Measurements from ENCODE around the gene PCCB.

PCCB gene

DNA sequence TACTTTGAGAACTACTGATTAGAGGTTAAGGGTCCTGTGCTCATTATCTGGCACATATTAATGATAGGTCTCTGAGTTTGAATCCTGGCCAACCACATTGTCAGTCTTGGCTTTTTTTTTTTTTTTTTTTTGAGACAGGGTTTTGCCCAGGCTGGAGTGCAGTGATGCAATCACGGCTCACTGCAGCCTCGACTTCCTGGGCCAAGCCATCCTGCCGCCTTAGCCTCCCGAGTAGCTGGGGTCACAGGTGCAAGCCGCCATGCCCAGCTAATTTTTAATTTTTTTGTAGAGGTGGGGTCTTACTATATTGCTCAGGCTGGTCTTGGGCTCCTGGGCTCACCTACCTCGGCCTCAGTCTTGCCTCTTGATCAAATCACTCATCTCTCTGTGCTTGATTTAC is 547 bp upstream of the PCCB start:
- TF ChIP-seq GATA3 (IDR thresholded peaks at IDR 0.05; ENCODE audit: low read depth, low read length), result no peak
- TF ChIP-seq GATA2 (IDR thresholded peaks at IDR 0.05; ENCODE audit: low read depth, low read length), result no peak

DNA sequence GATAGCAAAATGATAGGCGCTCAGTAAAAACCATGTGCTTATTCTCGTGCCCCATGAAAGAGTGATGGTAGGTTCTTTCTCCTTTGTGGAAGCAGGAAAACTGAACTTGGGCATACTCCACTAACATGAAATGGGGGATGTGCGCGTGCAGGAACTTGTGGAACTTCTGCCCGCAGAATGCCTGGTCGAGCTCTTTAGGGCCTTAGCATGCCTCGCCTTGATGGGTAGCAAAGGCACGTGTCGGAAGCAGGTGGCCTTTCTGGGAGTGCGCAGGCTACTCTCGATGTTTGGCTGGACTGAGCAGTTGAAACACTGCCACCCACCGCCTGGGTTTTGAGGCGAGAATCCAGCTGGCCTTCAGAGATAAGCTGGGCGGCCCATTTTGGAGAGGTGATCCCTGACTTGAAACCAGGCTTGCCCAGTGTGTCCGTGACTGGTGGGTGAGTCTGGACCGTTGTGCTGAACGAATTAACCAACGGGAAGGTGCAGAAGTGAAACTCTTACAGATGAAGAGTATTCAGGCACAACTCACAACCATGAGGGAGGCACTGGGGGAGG is 842 bp downstream of the PCCB start:
- TF ChIP-seq GATA3 (IDR thresholded peaks at IDR 0.05; ENCODE audit: low read depth, low read length) (no peak), GATA2 (IDR thresholded peaks at IDR 0.05; ENCODE audit: low read depth, low read length) (no peak; the same call in 1 of the 2 replicates)

DNA sequence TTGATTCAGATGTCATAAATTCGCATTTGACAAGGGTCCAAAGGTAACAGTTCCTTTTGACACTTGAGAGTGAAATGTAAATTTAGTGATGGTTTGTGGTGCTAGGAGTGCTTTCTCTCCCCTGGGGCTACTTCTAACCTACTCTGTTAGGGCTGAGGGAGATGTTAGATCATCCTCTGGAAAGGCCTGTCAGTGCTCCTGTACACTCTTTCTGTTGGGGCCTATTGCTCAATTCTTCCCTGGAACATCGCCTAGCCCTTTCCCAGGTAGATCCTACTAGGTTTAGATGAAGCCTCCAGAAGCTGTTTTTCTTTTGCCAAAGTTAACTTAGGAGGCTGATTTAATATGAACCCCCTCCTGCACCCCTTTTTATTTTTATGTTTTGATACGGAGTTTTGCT is 1.4 kb downstream of the PCCB start:
- TF ChIP-seq GATA3 (IDR thresholded peaks at IDR 0.05; ENCODE audit: low read depth, low read length), result no peak
- no peak for TF ChIP-seq GATA2 (IDR thresholded peaks at IDR 0.05; ENCODE audit: low read depth, low read length)

DNA sequence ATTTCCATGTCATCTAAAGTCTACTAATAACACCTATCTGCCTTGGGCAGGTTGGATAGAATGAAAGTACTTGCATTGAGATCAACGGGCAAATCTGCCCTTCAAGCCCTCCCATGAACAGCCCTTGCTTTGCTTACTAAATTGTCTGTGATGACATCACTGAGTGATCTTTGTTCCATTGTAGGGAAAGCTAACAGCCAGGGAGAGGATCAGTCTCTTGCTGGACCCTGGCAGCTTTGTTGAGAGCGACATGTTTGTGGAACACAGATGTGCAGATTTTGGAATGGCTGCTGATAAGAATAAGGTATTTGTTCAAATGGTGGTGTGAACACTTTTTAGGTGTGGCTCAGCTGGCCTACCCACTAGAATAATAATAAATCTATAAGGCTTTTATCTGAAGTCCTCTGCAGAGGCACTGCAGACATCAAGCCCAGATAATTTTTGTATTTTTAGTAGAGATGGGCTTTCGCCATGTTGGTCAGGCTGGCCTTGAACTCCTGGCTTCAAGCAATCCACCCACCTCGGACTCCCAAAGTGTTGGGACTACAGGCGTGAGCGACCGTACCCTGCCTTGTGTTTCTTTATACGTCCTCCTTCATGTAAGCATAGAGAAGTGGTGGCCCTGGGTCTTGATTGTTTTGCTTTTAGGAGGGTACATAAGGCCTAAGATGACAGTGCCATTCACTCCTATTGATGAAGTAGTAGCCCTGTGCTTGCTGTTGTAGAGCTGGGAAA is 5.7 kb downstream of the PCCB start:
- TF ChIP-seq GATA3 (IDR thresholded peaks at IDR 0.05; ENCODE audit: low read depth, low read length), result no peak

DNA sequence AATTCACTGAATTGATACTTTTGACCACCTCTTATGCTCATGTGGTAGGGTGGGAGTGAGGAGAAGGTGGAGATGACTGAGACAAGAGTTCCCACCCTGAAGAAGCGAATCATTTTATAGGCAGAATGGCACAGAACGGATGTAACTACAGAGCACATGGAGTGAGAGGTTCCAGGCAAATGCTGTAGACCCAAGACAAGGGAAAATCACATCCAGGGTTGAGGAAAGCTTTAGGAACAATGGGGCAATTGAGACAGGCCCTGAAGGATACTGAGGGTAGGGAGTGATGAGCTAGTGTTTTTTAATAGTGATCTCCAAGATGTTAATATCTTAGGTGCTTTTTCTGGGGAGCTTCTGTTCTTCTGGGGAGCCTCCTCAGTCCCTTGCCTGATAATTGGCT is 8.1 kb downstream of the PCCB start:
- no peak for TF ChIP-seq GATA3 (IDR thresholded peaks at IDR 0.05; ENCODE audit: low read depth, low read length)
- no peak for TF ChIP-seq GATA2 (IDR thresholded peaks at IDR 0.05; ENCODE audit: low read depth, low read length)

DNA sequence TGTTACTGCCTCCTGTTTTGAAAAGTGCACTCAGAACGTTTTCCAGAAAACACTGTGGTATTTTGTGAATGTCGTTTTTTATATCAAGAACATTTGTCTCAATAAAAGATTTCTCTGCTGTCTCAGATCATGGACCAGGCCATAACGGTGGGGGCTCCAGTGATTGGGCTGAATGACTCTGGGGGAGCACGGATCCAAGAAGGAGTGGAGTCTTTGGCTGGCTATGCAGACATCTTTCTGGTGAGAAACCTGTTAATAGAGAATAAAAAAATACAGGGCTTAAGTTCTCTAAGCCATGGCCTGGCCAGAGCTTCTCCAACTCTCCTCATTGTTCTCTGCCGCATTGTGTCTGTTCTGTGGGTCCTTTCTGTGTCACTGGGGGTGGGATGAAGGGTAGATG is 11.7 kb downstream of the PCCB start:
- no peak for TF ChIP-seq GATA2 (IDR thresholded peaks at IDR 0.05; ENCODE audit: low read depth, low read length)
- TF ChIP-seq GATA3 (IDR thresholded peaks at IDR 0.05; ENCODE audit: low read depth, low read length), result no peak

DNA sequence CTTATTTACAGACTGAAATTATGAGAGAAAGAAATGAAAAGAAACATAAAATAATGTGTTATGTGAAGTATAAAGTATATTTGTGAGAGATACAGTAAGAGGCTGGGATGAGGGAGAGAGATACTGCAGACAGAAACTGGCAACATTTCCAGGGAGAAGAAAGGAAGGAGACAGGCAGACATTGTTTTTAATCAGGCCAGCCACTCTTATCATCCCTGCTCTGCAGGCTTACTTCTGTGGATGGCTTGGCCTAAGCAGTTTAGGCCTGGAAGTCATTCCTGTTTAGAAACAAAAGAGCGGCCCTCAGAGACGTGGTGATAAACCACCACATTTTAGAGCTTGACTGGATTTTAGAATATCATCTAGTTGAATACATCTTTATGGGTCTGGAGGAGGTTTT is 12.4 kb downstream of the PCCB start:
- TF ChIP-seq GATA2 (IDR thresholded peaks at IDR 0.05; ENCODE audit: low read depth, low read length) (no peak), GATA3 (IDR thresholded peaks at IDR 0.05; ENCODE audit: low read depth, low read length) (no peak)

DNA sequence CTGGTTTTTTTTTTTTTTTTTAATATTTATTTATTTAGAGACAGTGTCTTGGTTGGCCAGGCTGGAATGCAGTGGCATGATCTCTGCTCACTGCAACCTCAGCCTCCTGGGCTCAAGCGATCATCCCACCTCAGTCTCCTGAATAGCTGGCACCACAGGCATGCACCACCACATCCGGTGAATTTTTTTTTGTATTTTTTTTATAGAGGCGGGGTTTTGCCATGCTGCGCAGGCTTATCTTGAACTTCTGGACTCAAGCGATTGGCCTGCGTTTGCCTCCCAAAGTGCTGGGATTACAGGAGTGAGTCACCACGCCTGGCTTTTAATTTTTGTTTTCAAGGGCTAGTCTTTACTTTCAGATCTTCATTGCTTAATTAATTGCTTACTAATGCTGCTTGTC is 13.1 kb downstream of the PCCB start:
- no peak for TF ChIP-seq GATA2 (IDR thresholded peaks at IDR 0.05; ENCODE audit: low read depth, low read length)
- no peak for TF ChIP-seq GATA3 (IDR thresholded peaks at IDR 0.05; ENCODE audit: low read depth, low read length)

DNA sequence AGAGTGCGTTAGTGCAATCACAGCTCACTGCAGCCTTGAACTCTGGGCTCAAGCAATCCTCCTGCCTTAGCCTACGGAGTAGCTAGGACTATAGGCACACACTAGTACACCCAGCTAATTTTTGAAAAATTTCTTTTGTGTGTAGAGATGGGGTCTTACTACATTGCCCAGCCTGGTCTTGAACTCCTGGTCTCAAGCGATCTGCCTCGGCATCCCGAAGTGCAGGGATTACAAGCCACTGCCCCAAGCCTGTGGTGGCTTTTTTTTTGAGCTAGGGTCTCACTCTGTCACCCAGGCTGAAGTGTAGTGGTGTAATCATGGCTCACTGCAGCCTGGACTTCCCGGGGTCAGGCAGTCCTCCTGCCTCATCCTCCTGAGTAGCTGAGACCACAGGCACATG is 17.1 kb downstream of the PCCB start:
- TF ChIP-seq GATA2 (IDR thresholded peaks at IDR 0.05; ENCODE audit: low read depth, low read length) (no peak), GATA3 (IDR thresholded peaks at IDR 0.05; ENCODE audit: low read depth, low read length) (no peak)

DNA sequence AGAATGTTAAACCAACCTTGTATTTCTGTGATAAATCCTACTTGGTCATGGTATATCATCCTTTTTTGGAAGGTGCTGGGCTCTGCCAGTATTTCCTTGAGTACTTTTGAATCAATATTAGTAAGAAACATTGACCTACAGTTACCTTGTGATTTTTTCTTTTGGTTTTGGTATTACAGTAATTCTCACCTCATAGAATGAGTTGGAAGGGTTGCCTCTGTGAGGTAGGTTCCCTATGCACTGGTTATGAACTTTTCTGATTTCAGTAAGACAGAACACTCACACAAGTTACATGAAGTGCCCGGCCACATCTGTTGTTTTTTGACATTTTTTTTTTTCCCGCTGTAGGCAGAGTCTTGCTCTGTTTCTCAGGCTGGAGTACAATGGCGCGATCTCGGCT is 20.0 kb downstream of the PCCB start:
- TF ChIP-seq GATA2 (IDR thresholded peaks at IDR 0.05; ENCODE audit: low read depth, low read length) (no peak), GATA3 (IDR thresholded peaks at IDR 0.05; ENCODE audit: low read depth, low read length) (no peak)

DNA sequence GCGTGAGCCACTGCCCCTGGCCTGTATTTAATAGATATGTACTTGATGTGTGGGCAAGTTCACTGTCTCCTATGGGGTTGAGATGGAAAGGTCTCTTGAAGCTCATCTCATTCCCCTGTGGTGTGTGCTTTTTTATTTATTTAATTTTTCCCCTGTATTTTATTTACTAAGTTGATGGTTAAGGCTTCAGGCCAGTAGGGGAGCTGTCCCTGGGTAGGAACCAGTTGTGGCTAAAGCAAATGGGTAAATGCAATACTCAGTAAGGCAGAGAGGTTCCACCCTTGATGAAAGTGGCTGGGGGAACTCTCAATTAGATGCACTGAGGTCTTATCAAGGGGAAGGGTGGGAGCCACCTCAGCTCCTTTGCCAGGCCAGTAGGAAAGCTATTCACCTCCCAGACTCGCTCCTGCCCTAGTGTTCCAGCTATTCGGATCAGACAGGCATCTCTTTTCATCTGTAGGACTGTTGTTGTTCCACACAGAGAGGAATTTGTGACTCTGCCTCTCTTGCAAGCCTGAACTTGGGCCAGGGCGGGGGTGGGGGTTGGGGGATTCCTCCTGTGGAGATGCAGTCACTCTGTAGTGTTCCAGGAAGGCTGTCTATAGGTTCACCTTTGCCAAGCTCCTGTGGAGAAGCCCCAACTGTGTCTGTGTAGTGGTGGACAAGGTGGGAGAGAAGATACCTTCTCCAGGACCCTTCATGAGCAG is 26.1 kb downstream of the PCCB start:
- TF ChIP-seq GATA3 (IDR thresholded peaks at IDR 0.05; ENCODE audit: low read depth, low read length) (no peak), GATA2 (IDR thresholded peaks at IDR 0.05; ENCODE audit: low read depth, low read length) (no peak)

DNA sequence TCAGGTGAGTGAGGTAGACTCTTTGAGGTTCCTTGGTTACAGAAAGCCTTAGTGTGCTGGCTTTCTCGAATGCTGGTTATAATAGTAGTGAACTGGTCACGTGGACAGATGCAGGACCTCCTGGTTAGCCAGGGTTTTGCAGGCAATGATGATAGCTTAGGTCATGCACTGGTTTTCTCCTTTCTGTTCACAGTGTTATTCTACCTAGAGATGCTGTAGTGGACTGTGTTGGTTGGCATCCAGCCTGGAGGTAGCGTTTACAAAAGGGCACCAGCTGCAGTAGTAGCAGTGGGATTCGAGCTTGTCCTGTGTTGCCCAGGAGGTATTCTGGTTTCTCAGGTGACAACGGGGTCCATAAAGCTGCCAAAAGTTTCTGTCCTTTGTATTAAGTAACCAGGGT is 27.0 kb downstream of the PCCB start:
- TF ChIP-seq GATA2 (IDR thresholded peaks at IDR 0.05; ENCODE audit: low read depth, low read length) (no peak), GATA3 (IDR thresholded peaks at IDR 0.05; ENCODE audit: low read depth, low read length) (no peak)

DNA sequence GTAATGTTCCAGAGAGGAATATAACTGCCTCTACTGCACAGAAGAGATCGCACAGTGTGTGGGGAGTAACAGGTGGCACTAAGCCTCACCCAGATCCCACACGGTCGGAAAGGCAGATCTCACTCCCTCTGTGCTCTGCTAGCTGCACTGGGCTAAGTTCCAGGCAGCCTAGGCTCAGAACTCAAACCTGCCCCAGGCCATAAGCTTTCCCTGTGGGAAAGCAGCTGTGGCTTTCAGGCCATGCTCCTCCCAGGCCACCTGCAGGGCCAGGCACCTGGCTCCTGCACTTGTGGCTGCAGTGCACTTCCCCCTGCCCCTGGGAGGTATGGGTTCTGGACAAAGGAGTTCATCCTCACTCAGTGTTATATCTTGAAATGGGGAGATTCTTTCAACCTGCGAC is 27.5 kb downstream of the PCCB start:
- no peak for TF ChIP-seq GATA3 (IDR thresholded peaks at IDR 0.05; ENCODE audit: low read depth, low read length)
- TF ChIP-seq GATA2 (IDR thresholded peaks at IDR 0.05; ENCODE audit: low read depth, low read length), result no peak

DNA sequence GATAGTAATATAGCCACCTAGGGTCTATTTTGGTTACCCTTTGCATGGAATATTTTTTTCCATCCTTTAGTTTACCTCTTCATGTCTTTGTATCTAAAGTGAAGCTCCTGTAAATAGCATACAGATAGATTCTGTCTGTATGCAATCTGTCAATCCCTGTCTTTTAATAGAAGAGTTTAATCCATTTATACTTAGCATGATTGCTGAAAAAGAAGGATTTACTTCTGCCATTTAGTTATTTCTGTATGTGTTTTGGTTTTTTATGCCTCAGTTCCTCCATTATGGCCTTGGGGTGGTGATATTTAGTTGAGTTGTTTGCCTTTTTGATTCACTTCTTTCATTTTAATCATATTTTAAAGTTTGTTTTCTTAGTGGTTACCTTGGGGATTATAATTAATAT is 29.0 kb downstream of the PCCB start:
- TF ChIP-seq GATA2 (IDR thresholded peaks at IDR 0.05; ENCODE audit: low read depth, low read length), result no peak
- TF ChIP-seq GATA3 (IDR thresholded peaks at IDR 0.05; ENCODE audit: low read depth, low read length), result no peak

DNA sequence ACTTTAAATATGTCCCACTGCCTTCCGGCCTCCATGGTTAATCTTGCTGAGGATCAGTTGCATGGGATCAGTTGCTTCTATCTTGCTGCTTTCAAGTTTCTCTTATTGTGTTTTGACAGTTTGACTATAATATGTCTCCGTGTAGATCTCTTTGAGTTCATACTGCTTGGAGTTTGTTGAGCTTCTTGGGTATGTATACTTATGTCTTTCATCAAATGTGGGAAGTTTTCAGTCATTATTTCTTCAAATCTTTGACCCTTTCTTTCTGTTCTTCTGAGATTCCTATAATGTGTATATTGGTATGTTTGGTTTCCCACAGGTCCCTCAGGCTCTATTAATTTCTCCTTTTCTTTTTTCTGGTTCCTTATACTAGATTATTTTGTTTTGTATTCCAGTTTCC is 30.8 kb downstream of the PCCB start:
- no peak for TF ChIP-seq GATA3 (IDR thresholded peaks at IDR 0.05; ENCODE audit: low read depth, low read length)
- no peak for TF ChIP-seq GATA2 (IDR thresholded peaks at IDR 0.05; ENCODE audit: low read depth, low read length)
